Gastroesophageal sphincter (tissue), 4 donors: ENCODE results near the gene FSHR. TPM values are rescaled to one million over a fixed set of nuclear protein-coding genes. Genes with fewer than 3 reads are reported as not detected.

ENCODE experiments used
- ATAC-seq: fragments of 150-250 bp; one replicate; pipeline ENCODE4 v1.9.1; 2016; ENCODE audit warnings: mild to moderate bottlenecking, moderate library complexity
- H3K27ac ChIP-seq, 4 donors: fragments of 200-600 bp; sonication (generic) in 3 of 4; 1 replicate in 3 of 4; 2 replicates in 1 of 4; pipeline ENCODE4 v1.5.1; 2016 to 2019
- H3K27me3 ChIP-seq: fragments of 200-600 bp; sonication (generic); one replicate; pipeline ENCODE4 v1.5.1; 2019
- H3K36me3 ChIP-seq, 2 donors: fragments of 200-600 bp; sonication (generic); one replicate each; pipeline ENCODE4 v1.5.1; 2019; ENCODE audit warnings: control low read depth in 1 of 2
- H3K4me1 ChIP-seq, 3 donors: fragments of 200-600 bp; sonication (generic); 1 replicate in 2 of 3; 2 replicates in 1 of 3; pipeline ENCODE4 v1.5.1; 2016 to 2019; ENCODE audit warnings: control low read depth in 2 of 3
- H3K4me3 ChIP-seq, 2 donors: fragments of 200-600 bp; sonication (generic); one replicate each; pipeline ENCODE4 v1.5.1; 2019; ENCODE audit warnings: mild to moderate bottlenecking in 1 of 2, moderate library complexity in 1 of 2
- H3K9me3 ChIP-seq, 3 donors: fragments of 200-600 bp; sonication (generic); one replicate each; pipeline ENCODE4 v1.5.1; 2017 to 2019; ENCODE audit warnings: control low read depth in 2 of 3
- EP300 ChIP-seq: sonication (generic); formaldehyde crosslinking; IDR thresholded peaks from one replicate; pipeline ENCODE4 v1.6.1; 2017; ENCODE audit warnings: antibody characterized with exemption, mild to moderate bottlenecking
- POLR2A ChIP-seq, 2 donors: fragments of 450-650 bp; IDR thresholded peaks; one replicate each; pipeline ENCODE4 v1.6.1; 2017; ENCODE audit warnings: antibody characterized with exemption in 2 of 2, mild to moderate bottlenecking in 2 of 2, moderate library complexity in 1 of 2
- POLR2AphosphoS5 ChIP-seq: sonication (generic); formaldehyde crosslinking; IDR thresholded peaks from one replicate; pipeline ENCODE4 v1.6.1; 2017; ENCODE audit warnings: antibody characterized with exemption
- WGBS, 2 donors: methylation state at CpG; one replicate each; pipeline ENCODE4 v1.1.5; 2018; ENCODE audit warnings: low coverage in 1 of 2; 5-methylcytosine and 5-hydroxymethylcytosine counted together
- total RNA-seq, 4 donors: library from RNA; depleted of rRNA; stranded (reverse); fragments of >200 nt; gene quantifications; one replicate each; pipeline ENCODE4 v1.1.0, GENCODE V29; 2016
- TF ChIP-seq, protein P1 (sequence below), 4 experiments: fragments of 200-600 bp in 2 of 4; fragments of 450-650 bp in 2 of 4; sonication (generic) in 1 of 4; IDR thresholded peaks; one replicate each; pipeline ENCODE4 v1.5.1; 2017 to 2019; ENCODE audit warnings: antibody characterized with exemption in 4 of 4, mild to moderate bottlenecking in 2 of 4, moderate library complexity in 2 of 4

FSHR gene
- total RNA-seq, 4 donors from 2014 or later = not detected

DNA sequence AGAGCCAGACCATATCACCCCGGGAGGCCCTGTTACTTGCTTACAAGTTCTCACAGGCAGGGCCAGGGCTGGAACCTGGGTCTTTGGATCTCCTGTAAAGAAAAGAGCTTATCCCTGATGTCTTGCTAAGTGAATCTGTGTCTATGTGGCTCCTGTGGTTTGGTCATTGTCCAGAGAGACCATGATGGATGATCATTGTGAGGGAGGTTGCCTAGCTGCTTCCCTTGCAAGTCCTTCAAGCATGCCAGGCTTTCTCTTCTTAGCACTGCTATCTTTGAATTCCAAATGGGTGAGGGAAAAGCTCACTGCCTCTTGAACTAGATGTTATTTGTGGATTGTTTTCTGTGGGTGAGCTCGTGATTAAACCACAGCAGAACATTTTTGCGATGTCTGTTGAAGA is 151.6 kb downstream of the FSHR start:
- Histone ChIP-seq H3K9me3 (no peaks in the 10 kb centered on the region), H3K36me3 (no peaks in the 10 kb centered on the region), H3K4me1 (no peaks in the 10 kb centered on the region), H3K4me3 (no peak overlapping the region), H3K27ac (no peak overlapping the region), H3K27me3 (no peaks in the 10 kb centered on the region)
- TF ChIP-seq POLR2A (IDR thresholded peaks at IDR 0.05) (no peak), POLR2AphosphoS5 (no peak), EP300 (no peak)
- TF ChIP-seq, protein P1, sequence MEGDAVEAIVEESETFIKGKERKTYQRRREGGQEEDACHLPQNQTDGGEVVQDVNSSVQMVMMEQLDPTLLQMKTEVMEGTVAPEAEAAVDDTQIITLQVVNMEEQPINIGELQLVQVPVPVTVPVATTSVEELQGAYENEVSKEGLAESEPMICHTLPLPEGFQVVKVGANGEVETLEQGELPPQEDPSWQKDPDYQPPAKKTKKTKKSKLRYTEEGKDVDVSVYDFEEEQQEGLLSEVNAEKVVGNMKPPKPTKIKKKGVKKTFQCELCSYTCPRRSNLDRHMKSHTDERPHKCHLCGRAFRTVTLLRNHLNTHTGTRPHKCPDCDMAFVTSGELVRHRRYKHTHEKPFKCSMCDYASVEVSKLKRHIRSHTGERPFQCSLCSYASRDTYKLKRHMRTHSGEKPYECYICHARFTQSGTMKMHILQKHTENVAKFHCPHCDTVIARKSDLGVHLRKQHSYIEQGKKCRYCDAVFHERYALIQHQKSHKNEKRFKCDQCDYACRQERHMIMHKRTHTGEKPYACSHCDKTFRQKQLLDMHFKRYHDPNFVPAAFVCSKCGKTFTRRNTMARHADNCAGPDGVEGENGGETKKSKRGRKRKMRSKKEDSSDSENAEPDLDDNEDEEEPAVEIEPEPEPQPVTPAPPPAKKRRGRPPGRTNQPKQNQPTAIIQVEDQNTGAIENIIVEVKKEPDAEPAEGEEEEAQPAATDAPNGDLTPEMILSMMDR (IDR thresholded peaks at IDR 0.05) = no peak
- no peak for ATAC-seq
- 0 to 50% methylated on average over 2 of the region's 3 CpGs for WGBS, 2 donors

DNA sequence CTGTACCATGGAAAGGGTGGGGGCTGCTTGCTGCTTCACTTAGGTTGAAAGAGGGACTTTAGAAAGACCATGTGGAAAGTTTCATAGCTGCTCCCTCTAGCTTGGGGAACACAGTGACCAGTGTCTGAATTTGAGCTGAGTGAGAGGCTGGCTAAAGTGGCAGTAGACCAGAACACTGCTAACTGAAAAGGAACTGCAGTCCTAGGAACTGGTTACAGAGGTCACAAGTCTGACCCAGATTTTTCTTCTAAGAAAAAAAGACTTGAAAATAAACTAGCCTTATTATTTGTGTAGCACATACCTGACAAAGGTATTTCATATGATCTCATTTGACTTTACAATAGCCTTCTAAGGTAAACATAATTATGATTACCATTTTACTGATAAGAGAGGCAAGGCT is 153.6 kb downstream of the FSHR start:
- Histone ChIP-seq H3K4me3 (no peak overlapping the region), H3K36me3 (no peaks in the 10 kb centered on the region), H3K4me1 (no peaks in the 10 kb centered on the region), H3K27me3 (no peaks in the 10 kb centered on the region), H3K27ac (no peak overlapping the region), H3K9me3 (no peaks in the 10 kb centered on the region)
- TF ChIP-seq, protein P1 (IDR thresholded peaks at IDR 0.05) = no peak
- no peak for TF ChIP-seq POLR2AphosphoS5
- no peak for TF ChIP-seq EP300
- TF ChIP-seq POLR2A (IDR thresholded peaks at IDR 0.05) = no peak
- ATAC-seq = no peak

DNA sequence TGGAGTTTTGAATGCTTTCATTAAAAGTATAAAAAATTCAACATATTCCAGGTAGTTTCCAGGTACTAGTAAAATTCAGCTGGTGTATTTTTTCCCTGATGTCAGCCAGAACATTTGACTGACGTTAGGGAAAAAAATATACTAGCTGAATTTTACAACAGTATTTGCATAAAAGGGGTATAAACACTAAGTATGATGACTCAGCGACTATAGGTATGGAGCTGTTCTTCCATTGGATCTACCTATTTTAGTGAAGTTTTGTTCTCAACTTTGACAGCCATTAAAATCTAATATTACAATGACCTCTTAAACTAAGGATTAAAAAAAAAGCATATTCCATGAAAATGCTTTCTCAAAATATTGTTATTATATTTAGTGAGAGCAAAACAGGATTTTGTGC is 155.9 kb downstream of the FSHR start:
- TF ChIP-seq, protein P1 (IDR thresholded peaks at IDR 0.05) = no peak
- TF ChIP-seq EP300 (no peak), POLR2AphosphoS5 (no peak), POLR2A (IDR thresholded peaks at IDR 0.05) (no peak)

DNA sequence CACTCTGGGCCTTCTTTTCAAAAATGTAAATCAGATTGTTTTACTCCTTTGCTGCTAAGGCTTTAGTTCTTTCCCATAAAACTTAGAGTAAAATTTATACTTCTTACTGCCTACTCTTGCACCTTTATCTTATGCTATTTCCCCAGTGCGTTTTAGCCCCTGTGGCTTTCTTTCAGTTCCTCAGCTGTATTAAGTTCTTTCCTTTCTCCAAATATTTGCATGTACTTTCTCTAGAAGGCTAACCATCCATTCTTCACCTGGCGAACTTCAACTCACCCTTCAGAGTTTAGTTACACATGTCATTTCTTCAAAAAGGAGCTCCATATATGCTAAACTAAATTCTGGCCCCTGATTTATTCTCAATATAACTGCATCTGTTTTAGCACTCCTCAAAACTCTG is 160.7 kb downstream of the FSHR start:
- Histone ChIP-seq H3K4me1 (no peaks in the 10 kb centered on the region), H3K27me3 (no peaks in the 10 kb centered on the region), H3K27ac (no peak overlapping the region), H3K4me3 (no peak overlapping the region), H3K9me3 (no peaks in the 10 kb centered on the region), H3K36me3 (no peaks in the 10 kb centered on the region)
- no peak for ATAC-seq
- TF ChIP-seq EP300 (no peak), POLR2AphosphoS5 (no peak), POLR2A (IDR thresholded peaks at IDR 0.05) (no peak)
- TF ChIP-seq, protein P1 (IDR thresholded peaks at IDR 0.05) = no peak
- WGBS, 2 donors = 82 to 93% methylated on average over 2 of the region's 2 CpGs

More for the DNA sequence above, 155.9 kb downstream of the FSHR start:
- ATAC-seq = no peak
- Histone ChIP-seq H3K27me3 (no peaks in the 10 kb centered on the region), H3K9me3 (no peaks in the 10 kb centered on the region), H3K27ac (no peak overlapping the region), H3K4me1 (no peaks in the 10 kb centered on the region), H3K4me3 (no peak overlapping the region), H3K36me3 (no peaks in the 10 kb centered on the region)
- 85 to 100% methylated on average over 1 to 2 of the region's 2 CpGs for WGBS, 2 donors

DNA sequence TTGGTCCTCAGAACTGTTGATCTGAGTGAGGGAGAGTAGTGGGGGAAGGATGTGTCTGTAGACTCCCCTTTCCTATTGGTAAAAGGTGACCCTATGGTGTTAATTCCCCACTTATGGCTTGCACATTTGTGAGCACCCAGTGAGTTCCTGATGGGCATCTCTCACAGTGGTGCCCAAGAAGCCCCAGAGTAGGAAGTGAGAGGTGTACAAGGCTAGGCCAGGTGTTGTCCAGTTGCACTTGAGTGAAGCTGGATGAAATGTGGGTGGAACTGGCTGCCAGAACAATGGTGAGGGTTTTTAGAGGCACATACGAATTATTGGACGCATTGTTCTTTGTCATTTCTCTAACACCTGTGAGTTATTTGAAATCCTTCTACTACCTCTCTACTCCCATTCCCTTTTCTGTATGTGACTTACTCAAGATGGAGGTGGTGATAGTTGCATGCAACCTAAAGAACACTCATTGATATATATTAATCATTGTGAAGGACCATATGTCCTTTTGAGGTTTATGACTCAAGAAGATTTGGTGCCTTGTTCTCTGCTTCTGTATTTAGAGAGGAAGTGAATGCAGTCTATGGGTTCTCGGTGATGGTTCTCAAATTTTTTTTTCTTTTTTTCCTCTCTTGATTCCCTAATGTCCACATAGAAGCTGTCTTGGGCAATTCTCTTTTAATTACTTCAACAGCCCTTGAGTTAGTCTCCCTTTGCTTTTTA is 162.7 kb downstream of the FSHR start:
- H3K9me3 ChIP-seq = no peaks in the 10 kb centered on the region
- no peaks in the 10 kb centered on the region for H3K27me3 ChIP-seq
- no peak overlapping the region for H3K27ac ChIP-seq
- WGBS, 2 donors = 87% methylated on average over 3 of the region's 3 CpGs; no CpG with 5 or more reads in 1 of the 2 donors
- TF ChIP-seq EP300 (no peak), POLR2AphosphoS5 (no peak), POLR2A (IDR thresholded peaks at IDR 0.05) (no peak)
- TF ChIP-seq, protein P1 (IDR thresholded peaks at IDR 0.05) = no peak
- ATAC-seq = no peak
- H3K4me3 ChIP-seq = no peak overlapping the region
- H3K4me1 ChIP-seq = no peaks in the 10 kb centered on the region
- H3K36me3 ChIP-seq = no peaks in the 10 kb centered on the region
